Measurements from ENCODE around the gene USP17L11. TPM values are rescaled to one million over a fixed set of nuclear protein-coding genes. Genes with fewer than 3 reads are reported as not detected.
"Not testable (repeated sequence)": the region's sequence is repeated elsewhere in the genome, so short reads cannot be mapped to it uniquely, and the experiment has no call there.

The USP17L11 gene
- total and polyA plus RNA-seq, 8 donors, result not detected

- H3K27me3 ChIP-seq; H3K4me3 ChIP-seq; H3K36me3 ChIP-seq; H3K9me3 ChIP-seq; H3K27ac ChIP-seq; H3K4me1 ChIP-seq; intact Hi-C loops (cut with DNase I; ENCODE audit: low total_unique reads): not testable (repeated sequence)
- 84 to 92% (median 87%) methylated on average over 8 to 20 of the region's 26 CpGs for WGBS, 5 donors
- DNase-seq, result peak; percentile 3 to 26
These were observed 32.9 kb downstream of the USP17L11 start, which contains the start of gene USP17L18 for GRCh38 chr4:9247953-9248680. TSS of gene USP17L18 (plus strand) at chr4:9248630. CDS start at chr4:9248630, 0 bp downstream.

- H3K27ac ChIP-seq; H3K27me3 ChIP-seq; DNase-seq; H3K4me1 ChIP-seq; H3K9me3 ChIP-seq; H3K4me3 ChIP-seq; intact Hi-C loops (cut with DNase I; ENCODE audit: low total_unique reads); H3K36me3 ChIP-seq: not testable (repeated sequence)
- WGBS, 5 donors, result no CpG with 5 or more reads among the region's 13 CpGs
These were observed 37.9 kb downstream of the USP17L11 start, which contains the start of gene USP17L19 for GRCh38 chr4:9253078-9253477. TSS of gene USP17L19 (plus strand) at chr4:9253378. CDS start at chr4:9253378, 0 bp downstream.

GRCh38 chr4:9257824-9258223, 42.6 kb downstream of the USP17L11 start, which contains the start of gene USP17L20:
TSS of gene USP17L20 (plus strand) at chr4:9258124. CDS start at chr4:9258124, 0 bp downstream.
- DNase-seq; H3K4me3 ChIP-seq; H3K27me3 ChIP-seq; intact Hi-C loops (cut with DNase I; ENCODE audit: low total_unique reads); H3K36me3 ChIP-seq; H3K4me1 ChIP-seq; H3K9me3 ChIP-seq; H3K27ac ChIP-seq: not testable (repeated sequence)
- WGBS, 5 donors, result no CpG with 5 or more reads among the region's 15 CpGs

- intact Hi-C loops (cut with DNase I; ENCODE audit: low total_unique reads); H3K27ac ChIP-seq; H3K4me3 ChIP-seq; H3K36me3 ChIP-seq; H3K27me3 ChIP-seq; H3K4me1 ChIP-seq; H3K9me3 ChIP-seq; DNase-seq: not testable (repeated sequence)
- no CpG with 5 or more reads among the region's 13 CpGs for WGBS, 5 donors
These were observed 47.4 kb downstream of the USP17L11 start, which contains the start of gene USP17L21 for GRCh38 chr4:9262572-9262971. TSS of gene USP17L21 (plus strand) at chr4:9262872. CDS start at chr4:9262872, 0 bp downstream.

Other genes with a start within 250 kb of the USP17L11 start
- gene FAM90A26, start 45.0 kb upstream of the USP17L11 start, total RNA-seq, result not detected
- gene FAM90A26, start 45.0 kb upstream of the USP17L11 start, polyA plus RNA-seq, result not detected
- gene USP17L10, start 4.7 kb upstream of the USP17L11 start, total RNA-seq, result not detected
- not detected for gene USP17L10, start 4.7 kb upstream of the USP17L11 start, polyA plus RNA-seq
- gene USP17L12, start 4.7 kb downstream of the USP17L11 start, total RNA-seq, result not detected
- not detected for gene USP17L12, start 4.7 kb downstream of the USP17L11 start, polyA plus RNA-seq
- not detected for gene USP17L13, start 9.5 kb downstream of the USP17L11 start, total RNA-seq
- not detected for gene USP17L13, start 9.5 kb downstream of the USP17L11 start, polyA plus RNA-seq
- gene USP17L15, start 19.0 kb downstream of the USP17L11 start, total RNA-seq, result not detected
- not detected for gene USP17L15, start 19.0 kb downstream of the USP17L11 start, polyA plus RNA-seq
- gene USP17L17, start 28.5 kb downstream of the USP17L11 start, total RNA-seq, result not detected
- gene USP17L17, start 28.5 kb downstream of the USP17L11 start, polyA plus RNA-seq, result not detected
- not detected for gene USP17L18, start 33.2 kb downstream of the USP17L11 start, total RNA-seq
- not detected for gene USP17L18, start 33.2 kb downstream of the USP17L11 start, polyA plus RNA-seq
- not detected for gene USP17L19, start 38.0 kb downstream of the USP17L11 start, total RNA-seq
- not detected for gene USP17L19, start 38.0 kb downstream of the USP17L11 start, polyA plus RNA-seq
- gene USP17L20, start 42.7 kb downstream of the USP17L11 start, total RNA-seq, result not detected
- gene USP17L20, start 42.7 kb downstream of the USP17L11 start, polyA plus RNA-seq, result not detected
- gene USP17L21, start 47.5 kb downstream of the USP17L11 start, total RNA-seq, result not detected
- not detected for gene USP17L21, start 47.5 kb downstream of the USP17L11 start, polyA plus RNA-seq
- not detected for gene USP17L22, start 52.2 kb downstream of the USP17L11 start, total RNA-seq
- gene USP17L22, start 52.2 kb downstream of the USP17L11 start, polyA plus RNA-seq, result not detected
- not detected for gene USP17L24, start 109.8 kb downstream of the USP17L11 start, total RNA-seq
- not detected for gene USP17L24, start 109.8 kb downstream of the USP17L11 start, polyA plus RNA-seq
- not detected for gene USP17L25, start 114.5 kb downstream of the USP17L11 start, total RNA-seq
- gene USP17L25, start 114.5 kb downstream of the USP17L11 start, polyA plus RNA-seq, result not detected
- not detected for gene USP17L26, start 119.3 kb downstream of the USP17L11 start, total RNA-seq
- not detected for gene USP17L26, start 119.3 kb downstream of the USP17L11 start, polyA plus RNA-seq
- gene USP17L5, start 124.0 kb downstream of the USP17L11 start, total RNA-seq, result not detected
- gene USP17L5, start 124.0 kb downstream of the USP17L11 start, polyA plus RNA-seq, result not detected
- gene USP17L27, start 128.7 kb downstream of the USP17L11 start, total RNA-seq, result not detected
- gene USP17L27, start 128.7 kb downstream of the USP17L11 start, polyA plus RNA-seq, result not detected
- not detected for gene USP17L28, start 133.5 kb downstream of the USP17L11 start, total RNA-seq
- gene USP17L28, start 133.5 kb downstream of the USP17L11 start, polyA plus RNA-seq, result not detected
- gene USP17L29, start 138.2 kb downstream of the USP17L11 start, total RNA-seq, result not detected
- gene USP17L29, start 138.2 kb downstream of the USP17L11 start, polyA plus RNA-seq, result not detected
- not detected for gene USP17L30, start 147.7 kb downstream of the USP17L11 start, total RNA-seq
- gene USP17L30, start 147.7 kb downstream of the USP17L11 start, polyA plus RNA-seq, result not detected
- gene DEFB131A, start 229.0 kb downstream of the USP17L11 start, total RNA-seq, result not detected
- gene DEFB131A, start 229.0 kb downstream of the USP17L11 start, polyA plus RNA-seq, result not detected

Measured in stomach (tissue), 9 donors.